ENCODE results near the gene IRF8.

IRF8 gene

DNA sequence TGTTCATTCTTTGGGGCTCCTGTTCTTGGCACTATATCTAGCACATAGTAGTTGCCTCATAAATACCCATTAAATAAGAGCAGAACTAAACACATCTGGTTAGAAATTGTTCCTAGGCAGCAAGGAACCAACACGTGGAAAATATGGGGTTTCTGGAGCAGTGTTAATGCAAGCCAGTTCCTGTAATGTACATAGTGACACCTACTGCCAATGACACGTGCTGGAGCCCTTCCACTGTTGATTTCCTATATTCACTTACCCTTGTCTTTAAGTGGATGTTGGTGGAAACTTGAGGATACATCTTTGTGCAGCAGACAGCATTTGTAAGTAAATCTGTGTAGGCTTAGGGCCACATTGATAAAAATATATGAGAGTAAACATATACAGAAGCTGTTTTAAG is 1.6 kb upstream of the IRF8 start:
- no peak for DNase-seq

- no peak for DNase-seq
Measured at GRCh38 chr16:85899444-85899843, 482 bp downstream of the IRF8 start.

- no peak for DNase-seq
Measured at GRCh38 chr16:85900027-85900792, 1.2 kb downstream of the IRF8 start.

DNA sequence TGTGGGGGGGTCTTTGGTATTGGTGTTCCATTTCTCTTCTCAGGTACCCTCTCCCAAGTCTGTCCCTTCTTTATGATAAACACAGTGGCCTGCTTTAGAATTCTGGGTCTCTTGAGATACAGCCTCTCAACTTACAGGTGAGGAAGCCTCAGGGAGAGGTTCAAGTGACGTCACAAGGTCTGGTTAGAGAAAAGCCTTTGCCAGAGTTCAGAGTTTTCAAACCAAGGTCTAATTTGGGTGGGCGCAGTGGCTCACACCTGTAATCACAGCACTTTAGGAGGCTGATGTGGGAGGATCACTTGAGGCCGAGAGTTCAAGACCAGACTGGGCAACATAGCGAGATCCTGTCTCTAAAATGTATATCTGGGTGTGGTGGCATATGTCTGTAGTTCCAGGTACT is 2.1 kb downstream of the IRF8 start:
- no peak for DNase-seq

DNA sequence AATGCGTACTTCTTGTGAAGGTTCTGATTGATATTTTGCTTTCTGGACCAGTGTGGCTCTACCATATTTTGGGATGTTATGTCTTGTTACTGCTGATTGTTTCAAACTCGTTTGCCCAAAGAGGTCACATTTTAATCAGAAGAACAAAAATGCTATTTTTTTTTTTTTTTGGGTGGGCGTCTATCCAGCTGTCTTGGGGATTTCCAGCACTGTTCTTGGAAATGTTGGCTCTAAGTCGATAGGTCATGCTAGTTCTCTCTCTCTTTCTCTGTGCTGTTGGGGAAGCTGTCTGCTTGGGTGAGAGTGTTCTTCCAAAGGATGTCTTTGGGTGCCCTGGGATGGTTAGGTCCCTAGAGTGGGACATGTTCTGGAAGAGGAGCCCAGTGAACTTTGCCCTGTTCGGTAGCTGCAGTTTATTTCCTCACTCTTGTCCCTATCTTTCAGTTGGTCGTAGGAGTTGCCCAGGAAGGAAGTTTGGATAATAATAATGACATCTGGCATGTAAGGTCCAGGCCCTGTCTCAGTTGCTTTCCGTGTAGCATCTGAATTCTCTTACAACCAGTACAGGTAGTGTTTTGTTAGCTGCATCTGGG is 2.9 kb downstream of the IRF8 start:
- no peak for DNase-seq

DNA sequence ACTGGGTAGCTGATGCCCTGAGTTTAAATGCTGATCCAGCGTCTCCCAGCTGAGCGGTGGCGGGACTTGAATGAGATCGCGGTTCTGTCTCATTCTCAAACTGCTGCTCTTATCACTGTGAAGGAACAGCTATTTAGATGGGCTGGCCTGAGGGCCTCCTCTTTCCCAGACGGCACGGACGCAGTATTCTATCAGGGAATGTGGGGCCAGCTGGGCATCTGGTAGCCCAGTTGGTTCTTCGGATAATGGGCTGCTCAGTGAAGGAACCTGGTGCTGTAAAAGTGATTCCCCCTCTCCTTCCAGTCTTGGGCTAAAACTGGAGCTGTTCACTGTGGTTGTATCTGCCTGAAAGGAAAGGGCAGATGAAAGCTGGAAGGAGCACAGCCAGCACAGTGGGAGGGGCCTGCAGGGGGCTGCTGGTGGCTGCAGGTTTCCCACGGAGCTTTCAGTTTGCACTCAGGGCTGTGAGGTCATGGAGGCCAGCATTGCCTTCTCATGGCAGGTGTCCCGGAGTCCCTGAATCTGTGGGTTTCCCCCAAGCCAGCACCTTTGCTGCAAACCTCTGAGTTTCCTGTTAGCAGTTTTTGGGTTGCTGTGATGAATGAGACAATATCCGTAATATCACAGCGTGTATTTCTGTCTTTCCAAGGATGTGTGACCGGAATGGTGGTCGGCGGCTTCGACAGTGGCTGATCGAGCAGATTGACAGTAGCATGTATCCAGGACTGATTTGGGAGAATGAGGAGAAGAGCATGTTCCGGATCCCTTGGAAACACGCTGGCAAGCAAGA is 3.6 kb downstream of the IRF8 start:
- DNase-seq, result peak; percentile 52

- DNase-seq, result no peak
Measured at GRCh38 chr16:85903559-85903958, 4.6 kb downstream of the IRF8 start.

DNA sequence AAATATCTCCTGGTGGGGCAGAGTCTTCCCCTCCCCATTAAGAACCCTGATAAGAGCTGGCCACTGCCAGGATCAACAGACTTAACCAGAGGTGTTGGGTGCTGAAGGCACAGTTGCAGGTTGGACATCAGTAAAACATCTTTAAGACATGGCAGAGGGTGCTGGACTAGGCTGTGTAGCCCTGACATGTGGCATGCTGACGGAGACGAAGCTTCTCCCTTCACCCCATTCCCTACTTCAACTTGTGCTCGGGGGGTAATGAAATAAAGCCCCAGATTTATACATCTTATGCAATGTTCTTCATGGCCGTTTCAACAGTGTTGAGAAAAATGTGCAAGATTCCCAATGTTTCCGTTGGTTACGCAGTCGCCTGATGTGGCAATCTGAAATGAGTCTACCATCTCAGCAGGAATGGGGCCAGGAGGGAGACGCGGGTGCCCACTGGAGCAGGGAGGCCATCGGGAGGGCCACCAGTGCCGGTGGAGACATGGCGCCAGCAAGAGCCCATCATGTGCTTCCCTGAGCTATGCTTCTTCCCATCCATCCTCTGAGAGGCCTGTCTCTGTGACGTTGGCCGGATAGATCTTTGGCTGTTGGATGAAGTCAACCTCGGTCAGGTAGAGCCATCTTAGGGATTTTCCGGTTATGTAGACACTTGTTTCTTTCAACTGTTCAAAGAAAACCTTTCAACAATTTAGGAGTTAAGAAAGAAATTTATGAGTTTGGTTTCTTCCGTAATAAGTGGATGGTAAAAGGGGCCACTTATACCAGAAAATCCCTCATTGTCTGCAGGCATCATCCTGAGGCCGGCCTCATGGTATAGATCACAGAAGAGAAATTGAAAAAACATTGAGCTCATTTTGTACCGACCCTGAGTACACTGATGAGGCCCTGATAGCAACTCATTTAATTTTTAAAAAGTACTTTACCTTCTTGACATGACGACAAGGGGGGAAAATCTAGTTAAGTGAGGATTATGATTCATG is 6.4 kb downstream of the IRF8 start:
- DNase-seq, result peak; percentile 9

GRCh38 chr16:85906349-85906748 is 7.4 kb downstream of the IRF8 start:
- peak; percentile 7 for DNase-seq

GRCh38 chr16:85907231-85907630 is 8.3 kb downstream of the IRF8 start:
- DNase-seq, result peak; percentile 5

GRCh38 chr16:85908444-85908843 is 9.5 kb downstream of the IRF8 start:
- DNase-seq, result peak; percentile 12

- peak; percentile 4 for DNase-seq
Measured at GRCh38 chr16:85908889-85909589, 10.1 kb downstream of the IRF8 start.

GRCh38 chr16:85909932-85910853 is 11.2 kb downstream of the IRF8 start:
- DNase-seq, result peak; percentile 2

DNA sequence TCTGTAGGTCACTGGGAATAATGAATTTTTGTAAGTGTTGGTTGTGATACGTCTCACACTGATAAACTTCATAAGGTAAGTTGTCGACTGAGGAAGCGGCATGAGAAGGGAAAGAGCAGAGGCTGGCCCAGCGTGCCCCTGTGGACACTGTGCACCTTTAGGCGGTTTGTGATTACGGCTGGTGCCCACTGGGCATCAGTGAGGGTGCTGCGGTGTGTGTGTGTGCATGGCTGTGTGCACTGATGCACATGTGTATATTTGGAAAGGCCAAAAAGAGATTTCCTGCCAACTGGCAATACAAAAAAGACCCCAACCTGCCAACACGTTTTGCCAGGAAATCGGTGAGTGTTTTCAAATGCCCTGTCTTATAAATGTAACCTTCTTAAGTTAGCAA is 11.9 kb downstream of the IRF8 start:
- DNase-seq, result no peak

GRCh38 chr16:85911251-85911930 is 12.4 kb downstream of the IRF8 start:
- DNase-seq, result no peak

DNA sequence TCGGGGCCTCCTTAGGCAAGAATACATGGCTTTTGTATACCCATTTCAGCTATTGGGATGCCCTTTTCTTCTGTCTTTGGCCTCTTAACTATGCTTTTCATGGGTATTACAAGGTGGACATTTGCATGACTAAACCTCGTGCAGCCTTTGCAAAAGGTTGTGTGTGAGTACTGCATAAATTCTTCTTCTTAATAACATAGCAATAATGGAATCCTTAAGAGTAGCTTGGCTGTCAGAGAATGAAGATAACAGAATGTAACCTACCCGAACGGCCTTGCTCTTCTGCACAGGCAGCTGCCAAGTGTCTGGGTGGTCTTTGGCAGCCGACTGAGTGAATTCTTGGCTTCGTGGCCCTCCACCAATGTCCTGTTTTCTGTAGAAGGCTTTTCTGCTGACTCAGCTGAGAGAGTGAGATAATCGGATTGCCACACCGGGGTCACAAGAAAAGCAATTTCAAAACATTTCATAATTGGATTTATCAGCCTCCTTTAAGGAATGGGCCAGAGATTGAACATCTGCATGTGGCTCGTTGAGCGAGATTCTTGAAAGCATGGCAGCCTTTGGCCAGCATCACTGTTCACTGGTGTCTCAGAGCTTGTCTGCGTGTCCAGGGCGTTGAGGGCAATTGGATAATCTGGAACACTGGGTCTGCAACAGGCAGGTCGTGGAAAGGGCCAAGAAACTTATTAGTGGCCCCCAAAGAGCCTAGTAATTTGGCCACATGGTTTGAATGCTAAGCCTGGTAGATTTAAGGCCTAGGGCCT is 13.4 kb downstream of the IRF8 start:
- DNase-seq, result no peak

GRCh38 chr16:85913141-85913601 is 14.2 kb downstream of the IRF8 start:
- DNase-seq, result no peak

DNA sequence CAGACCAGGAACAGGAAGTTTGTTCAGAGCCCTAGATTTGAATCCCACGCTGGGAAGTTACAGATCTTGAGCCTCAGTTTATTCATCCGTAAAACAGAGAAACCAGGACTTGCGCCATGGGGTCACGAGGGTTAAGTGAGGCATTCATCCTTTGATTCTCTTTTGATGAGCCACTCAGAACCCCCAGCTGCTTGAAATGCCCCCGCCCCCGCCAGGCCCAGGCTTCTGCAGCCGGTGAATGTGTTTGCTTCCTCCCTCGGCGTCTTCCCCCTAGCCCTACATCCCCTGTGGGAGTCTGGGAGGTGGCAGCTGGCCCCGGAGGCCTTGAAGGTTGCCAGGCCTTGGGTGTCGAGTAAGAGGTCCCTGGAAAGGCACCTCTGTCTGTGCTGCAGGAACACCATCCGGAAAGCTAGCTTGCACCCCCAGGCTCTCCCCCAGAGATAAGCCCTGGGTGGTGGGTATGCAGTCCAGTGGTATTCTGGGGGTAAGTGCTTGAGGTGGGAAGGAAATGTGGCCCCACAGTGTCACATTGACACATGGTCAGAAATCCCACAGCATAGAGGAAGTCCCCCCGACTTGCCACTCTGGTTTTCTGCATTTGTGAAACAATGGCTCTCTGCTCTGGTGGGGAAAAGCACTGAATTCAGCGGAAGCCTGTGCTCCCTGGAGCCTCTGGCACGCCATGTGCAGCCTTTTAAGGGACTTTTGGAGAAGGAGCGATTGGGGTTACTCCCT is 14.9 kb downstream of the IRF8 start:
- no peak for DNase-seq

DNA sequence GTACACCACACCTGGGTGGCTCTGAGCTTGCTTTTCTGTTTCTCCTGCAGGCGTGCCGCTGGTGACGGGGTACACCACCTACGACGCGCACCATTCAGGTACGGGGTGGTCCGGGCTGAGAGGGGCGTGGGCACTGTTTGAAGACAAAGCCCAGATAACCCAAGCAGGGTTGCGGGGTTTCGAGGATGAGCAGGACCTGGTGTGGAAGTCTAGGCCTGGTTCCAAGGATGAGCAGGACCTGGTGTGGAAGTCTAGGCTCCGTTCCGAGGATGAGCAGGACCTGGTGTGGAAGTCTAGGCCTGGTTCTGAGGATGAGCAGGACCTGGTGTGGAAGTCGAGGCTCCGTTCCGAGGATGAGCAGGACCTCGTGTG is 15.4 kb downstream of the IRF8 start:
- DNase-seq, result no peak

Data from activated T-cell treated with anti-CD3 and anti-CD28 coated beads, Interleukin-2, amount 50 U/mL, for 1 hour (primary cell).